Measurements from ENCODE around the gene DEXI. TPM values are rescaled to one million over a fixed set of nuclear protein-coding genes. Genes with fewer than 3 reads are reported as not detected.
A peak's percentile ranks its signal among the peaks of the same experiment; 100 is the strongest.

The DEXI gene
- total and polyA plus RNA-seq, 8 donors: 12.0 to 22.6 (median 16.8) TPM

DNA sequence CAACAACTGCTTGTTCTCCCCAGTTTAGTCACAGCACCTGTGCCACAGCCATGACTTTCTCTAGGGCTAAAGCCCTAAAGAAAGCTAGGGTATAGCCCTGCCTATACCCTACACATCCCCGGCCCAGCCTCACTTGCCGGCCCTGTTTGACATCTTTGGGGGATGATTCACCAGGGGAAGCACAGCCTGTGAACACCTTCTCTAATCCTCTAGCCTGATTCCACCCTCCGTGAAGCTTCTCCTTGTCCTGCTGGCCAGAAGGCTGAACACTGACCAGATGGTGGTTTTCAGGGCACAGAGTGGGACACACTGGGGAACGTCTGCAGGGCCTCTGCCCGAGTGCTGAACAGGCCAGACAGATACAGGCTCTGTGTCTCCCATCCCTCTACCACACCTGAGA is 8.1 kb upstream of the DEXI start:
- FAIRE-seq (no peak), ATAC-seq (no peak), DNase-seq (no peak)
- Histone ChIP-seq H3K27me3 (no peaks in the 10 kb centered on the region), H3K9me3 (no peaks in the 10 kb centered on the region), H3K36me3 (no peaks in the 10 kb centered on the region), H3K27ac (no peak overlapping the region), H3K4me3 (no peak overlapping the region), H3K4me1 (peaks cover 0 to 10% (median 0%) of the 10 kb centered on the region in 3 donors)
- TF ChIP-seq, protein P1, sequence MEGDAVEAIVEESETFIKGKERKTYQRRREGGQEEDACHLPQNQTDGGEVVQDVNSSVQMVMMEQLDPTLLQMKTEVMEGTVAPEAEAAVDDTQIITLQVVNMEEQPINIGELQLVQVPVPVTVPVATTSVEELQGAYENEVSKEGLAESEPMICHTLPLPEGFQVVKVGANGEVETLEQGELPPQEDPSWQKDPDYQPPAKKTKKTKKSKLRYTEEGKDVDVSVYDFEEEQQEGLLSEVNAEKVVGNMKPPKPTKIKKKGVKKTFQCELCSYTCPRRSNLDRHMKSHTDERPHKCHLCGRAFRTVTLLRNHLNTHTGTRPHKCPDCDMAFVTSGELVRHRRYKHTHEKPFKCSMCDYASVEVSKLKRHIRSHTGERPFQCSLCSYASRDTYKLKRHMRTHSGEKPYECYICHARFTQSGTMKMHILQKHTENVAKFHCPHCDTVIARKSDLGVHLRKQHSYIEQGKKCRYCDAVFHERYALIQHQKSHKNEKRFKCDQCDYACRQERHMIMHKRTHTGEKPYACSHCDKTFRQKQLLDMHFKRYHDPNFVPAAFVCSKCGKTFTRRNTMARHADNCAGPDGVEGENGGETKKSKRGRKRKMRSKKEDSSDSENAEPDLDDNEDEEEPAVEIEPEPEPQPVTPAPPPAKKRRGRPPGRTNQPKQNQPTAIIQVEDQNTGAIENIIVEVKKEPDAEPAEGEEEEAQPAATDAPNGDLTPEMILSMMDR (IDR thresholded peaks at IDR 0.05): no peak
- intact Hi-C loops (cut with DNase I): no loop called here
- 63 to 68% methylated on average over 5 of the region's 5 CpGs for WGBS, 2 donors

DNA sequence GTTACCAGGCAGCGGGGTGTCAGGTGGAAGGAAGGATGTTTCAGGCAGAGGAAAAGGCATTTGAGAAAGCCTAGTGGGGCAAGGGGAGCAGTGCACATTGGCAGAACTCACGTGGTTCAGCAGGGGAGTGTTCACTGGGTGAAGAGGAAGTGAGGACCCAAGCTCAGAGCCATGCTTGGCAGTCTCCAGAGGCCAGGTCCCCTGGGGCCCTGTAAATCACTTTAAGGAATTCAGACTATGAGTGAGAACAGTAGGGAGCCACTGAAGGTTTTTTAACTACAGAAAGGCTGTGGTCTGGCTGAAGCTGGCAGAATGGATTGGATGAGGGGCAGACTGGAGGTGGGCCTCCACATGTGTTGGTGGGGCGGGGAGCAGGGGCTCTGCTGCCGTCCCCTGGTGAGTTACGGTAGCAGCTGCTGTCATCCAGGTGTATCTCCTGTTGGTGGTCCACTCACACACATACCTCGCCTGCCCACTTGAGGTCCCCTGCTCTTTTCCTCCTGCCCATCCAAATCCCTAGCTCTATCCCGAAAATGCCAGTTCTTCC is 7.2 kb upstream of the DEXI start:
- TF ChIP-seq, protein P1 (IDR thresholded peaks at IDR 0.05): no peak
- Histone ChIP-seq H3K4me3 (no peak overlapping the region), H3K9me3 (no peaks in the 10 kb centered on the region), H3K36me3 (no peaks in the 10 kb centered on the region), H3K27me3 (no peaks in the 10 kb centered on the region), H3K4me1 (peaks cover 0 to 14% (median 0%) of the 10 kb centered on the region in 3 donors), H3K27ac (no peak overlapping the region)
- DNase-seq (no peak), FAIRE-seq (no peak), ATAC-seq (peak in 2 of 4 donors; percentile 11 to 12)
- WGBS, 2 donors: 79 to 83% methylated on average over 7 of the region's 7 CpGs
- intact Hi-C loops (cut with DNase I): no loop called here

DNA sequence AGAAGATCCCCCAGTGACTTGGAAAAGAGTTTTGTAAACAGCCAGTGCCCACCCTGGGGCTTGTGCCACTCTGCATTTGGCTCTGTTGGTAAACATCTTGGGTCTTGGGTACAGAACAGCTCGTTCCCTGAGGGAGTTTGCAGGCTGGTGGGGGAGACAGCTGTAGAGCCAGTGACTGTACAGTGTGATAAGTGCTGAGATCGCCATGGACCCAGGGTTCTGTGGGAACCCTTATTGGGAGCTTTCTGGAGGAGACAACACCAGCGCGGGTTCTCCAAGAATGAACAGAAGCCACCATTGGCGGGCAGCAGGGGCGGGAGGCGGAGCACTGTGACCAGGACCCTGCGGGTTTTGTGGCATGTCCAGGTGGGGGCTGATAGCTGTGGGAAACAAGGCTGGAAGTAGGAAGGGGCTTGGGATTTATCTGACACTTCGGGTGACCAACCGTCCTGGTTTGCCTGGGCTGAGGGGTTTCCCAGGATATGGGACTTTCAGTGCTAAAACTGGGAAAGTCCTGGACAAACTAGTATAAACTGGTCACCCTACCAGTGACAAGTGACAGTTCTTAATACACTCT is 5.0 kb upstream of the DEXI start:
- H3K4me1 ChIP-seq: peaks cover 0 to 14% (median 0%) of the 10 kb centered on the region in 3 donors
- ATAC-seq (no peak), FAIRE-seq (no peak), DNase-seq (no peak)
- no peaks in the 10 kb centered on the region for H3K9me3 ChIP-seq
- no peak overlapping the region for H3K27ac ChIP-seq
- H3K36me3 ChIP-seq: no peaks in the 10 kb centered on the region
- 78% methylated on average over 10 of the region's 10 CpGs for WGBS, 2 donors
- no peak overlapping the region for H3K4me3 ChIP-seq
- H3K27me3 ChIP-seq: no peaks in the 10 kb centered on the region
- intact Hi-C loops (cut with DNase I): no loop called here
- TF ChIP-seq, protein P1 (IDR thresholded peaks at IDR 0.05): no peak

DNA sequence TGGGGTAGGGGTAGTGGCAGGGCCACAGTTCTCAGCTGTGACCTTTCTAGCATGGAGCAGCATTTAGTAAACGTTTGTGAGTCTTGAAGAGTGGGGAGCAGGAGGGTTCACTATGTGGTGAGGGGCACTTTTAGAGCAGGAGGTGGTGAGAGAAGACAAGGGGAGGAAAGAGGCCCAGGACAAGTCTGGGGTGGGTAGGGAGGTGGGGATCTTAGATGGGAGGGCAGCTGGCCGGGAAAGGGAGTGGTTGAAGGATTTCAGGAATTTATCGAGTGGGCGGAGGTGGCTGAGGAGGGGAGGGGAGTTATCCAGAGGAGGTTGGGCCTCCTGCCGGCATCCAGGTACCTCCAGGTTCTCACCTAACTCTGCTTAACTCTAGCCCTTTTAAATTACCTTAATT is 4.0 kb upstream of the DEXI start:
- TF ChIP-seq, protein P1 (IDR thresholded peaks at IDR 0.05): no peak
- Histone ChIP-seq H3K27me3 (no peaks in the 10 kb centered on the region), H3K9me3 (no peaks in the 10 kb centered on the region), H3K4me3 (no peak overlapping the region), H3K27ac (no peak overlapping the region), H3K4me1 (peaks cover 0 to 14% (median 0%) of the 10 kb centered on the region in 3 donors), H3K36me3 (no peaks in the 10 kb centered on the region)
- 46 to 49% methylated on average over 5 of the region's 5 CpGs for WGBS, 2 donors
- ATAC-seq (no peak), FAIRE-seq (no peak), DNase-seq (no peak)
- intact Hi-C loops (cut with DNase I): no loop called here

DNA sequence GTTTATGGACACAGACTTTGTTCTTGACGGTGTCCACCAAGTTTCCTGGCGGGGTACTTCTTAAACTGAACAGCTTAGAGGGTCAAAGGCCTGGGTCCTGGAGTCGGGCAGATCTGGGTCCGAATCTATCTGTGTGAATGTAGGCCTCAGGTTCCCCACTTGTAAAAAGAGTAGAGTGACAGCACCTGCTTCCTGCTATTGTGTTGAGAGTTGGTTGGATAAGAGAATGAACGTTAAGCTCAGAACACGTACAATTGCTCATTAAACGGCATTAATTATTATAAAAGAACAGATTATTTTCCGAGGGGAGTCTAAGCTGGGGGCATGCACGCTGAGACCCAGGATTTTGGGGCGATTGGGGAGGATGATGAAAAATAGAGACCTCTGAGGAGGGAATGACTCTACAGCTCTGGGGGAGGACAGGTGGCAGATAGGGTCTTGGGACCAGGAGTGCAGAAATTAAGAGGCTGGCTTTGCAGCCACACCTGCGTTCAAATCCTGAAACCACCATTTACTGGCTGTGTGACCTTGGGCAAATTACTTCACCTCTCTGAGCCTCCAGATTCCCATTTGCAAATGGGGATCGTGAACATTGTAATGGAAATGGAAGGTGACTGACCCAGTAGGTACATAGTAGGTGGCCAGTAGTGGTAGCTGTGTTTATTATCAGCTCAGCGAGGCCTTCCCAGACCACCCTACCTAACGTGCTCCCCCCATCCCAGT is 3.0 kb upstream of the DEXI start:
- no peaks in the 10 kb centered on the region for H3K27me3 ChIP-seq
- FAIRE-seq (no peak), ATAC-seq (no peak), DNase-seq (no peak)
- H3K4me3 ChIP-seq: peak overlapping the region; percentile 83 to 92 (median 88)
- no peaks in the 10 kb centered on the region for H3K9me3 ChIP-seq
- H3K27ac ChIP-seq: no peak overlapping the region
- intact Hi-C loops (cut with DNase I): no loop called here
- peaks cover 0 to 18% (median 4%) of the 10 kb centered on the region in 3 donors for H3K4me1 ChIP-seq
- TF ChIP-seq, protein P1 (IDR thresholded peaks at IDR 0.05): no peak
- no peaks in the 10 kb centered on the region for H3K36me3 ChIP-seq
- WGBS, 2 donors: 21 to 29% methylated on average over 14 of the region's 14 CpGs
